Thyroid gland (tissue), 4 donors: ENCODE results near the gene RASA3. TPM values are rescaled to one million over a fixed set of nuclear protein-coding genes. Genes with fewer than 3 reads are reported as not detected.
A peak's percentile ranks its signal among the peaks of the same experiment; 100 is the strongest.

ENCODE experiments used
- DNase-seq, 2 donors: peaks; one replicate each; pipeline ENCODE4 v3.0.0-alpha.2; 2019
- H3K27ac ChIP-seq, 3 donors: fragments of 200-600 bp; sonication (generic); 1 replicate in 2 of 3; 2 replicates in 1 of 3; pipeline ENCODE4 v1.5.1; 2016 to 2019; ENCODE audit warnings: mild to moderate bottlenecking in 1 of 3, moderate library complexity in 1 of 3
- H3K27me3 ChIP-seq: fragments of 200-600 bp; sonication (generic); one replicate; pipeline ENCODE4 v1.5.1; 2019
- H3K36me3 ChIP-seq, 2 donors: fragments of 200-600 bp; sonication (generic); one replicate each; pipeline ENCODE4 v1.5.1; 2016 to 2019
- H3K4me1 ChIP-seq, 2 donors: fragments of 200-600 bp; sonication (generic); one replicate each; pipeline ENCODE4 v1.5.1; 2017 to 2019
- H3K4me3 ChIP-seq, 3 donors: fragments of 200-600 bp; sonication (generic); replicated peaks in 1 of 3; 1 replicate in 2 of 3; 2 replicates in 1 of 3; pipeline ENCODE4 v1.5.1; 2016; ENCODE audit warnings: mild to moderate bottlenecking in 1 of 3
- H3K9me3 ChIP-seq: fragments of 200-600 bp; sonication (generic); one replicate; pipeline ENCODE4 v1.5.1; 2017
- POLR2A ChIP-seq, 2 donors: fragments of 450-650 bp; IDR thresholded peaks; one replicate each; pipeline ENCODE4 v1.6.1; 2017; ENCODE audit warnings: antibody characterized with exemption in 2 of 2, mild to moderate bottlenecking in 2 of 2, moderate library complexity in 1 of 2
- WGBS, 2 donors: methylation state at CpG; one replicate each; pipeline ENCODE4 v1.1.5; 2017; 5-methylcytosine and 5-hydroxymethylcytosine counted together
- intact Hi-C: fragments of 100-400 bp; cut with DNase I; formaldehyde crosslinking; loops from one replicate; pipeline ENCODE4 v1.15.1; 2023
- total RNA-seq, 4 donors: library from RNA; depleted of rRNA; stranded (reverse); fragments of >200 nt; gene quantifications; one replicate each; pipeline ENCODE4 v1.2.3, GENCODE V29; 2016
- TF ChIP-seq, protein P1 (sequence below), 6 experiments: fragments of 200-600 bp in 3 of 6; fragments of 450-650 bp in 3 of 6; sonication (generic) in 3 of 6; IDR thresholded peaks; one replicate each; pipeline ENCODE4 v1.5.1; 2016 to 2019; ENCODE audit warnings: antibody characterized with exemption in 6 of 6, mild to moderate bottlenecking in 2 of 6, inconsistent platforms in 1 of 6, moderate library complexity in 1 of 6

The RASA3 gene
- total RNA-seq, 4 donors from 2014 or later, result 22.3 to 32.3 (median 25.5) TPM

DNA sequence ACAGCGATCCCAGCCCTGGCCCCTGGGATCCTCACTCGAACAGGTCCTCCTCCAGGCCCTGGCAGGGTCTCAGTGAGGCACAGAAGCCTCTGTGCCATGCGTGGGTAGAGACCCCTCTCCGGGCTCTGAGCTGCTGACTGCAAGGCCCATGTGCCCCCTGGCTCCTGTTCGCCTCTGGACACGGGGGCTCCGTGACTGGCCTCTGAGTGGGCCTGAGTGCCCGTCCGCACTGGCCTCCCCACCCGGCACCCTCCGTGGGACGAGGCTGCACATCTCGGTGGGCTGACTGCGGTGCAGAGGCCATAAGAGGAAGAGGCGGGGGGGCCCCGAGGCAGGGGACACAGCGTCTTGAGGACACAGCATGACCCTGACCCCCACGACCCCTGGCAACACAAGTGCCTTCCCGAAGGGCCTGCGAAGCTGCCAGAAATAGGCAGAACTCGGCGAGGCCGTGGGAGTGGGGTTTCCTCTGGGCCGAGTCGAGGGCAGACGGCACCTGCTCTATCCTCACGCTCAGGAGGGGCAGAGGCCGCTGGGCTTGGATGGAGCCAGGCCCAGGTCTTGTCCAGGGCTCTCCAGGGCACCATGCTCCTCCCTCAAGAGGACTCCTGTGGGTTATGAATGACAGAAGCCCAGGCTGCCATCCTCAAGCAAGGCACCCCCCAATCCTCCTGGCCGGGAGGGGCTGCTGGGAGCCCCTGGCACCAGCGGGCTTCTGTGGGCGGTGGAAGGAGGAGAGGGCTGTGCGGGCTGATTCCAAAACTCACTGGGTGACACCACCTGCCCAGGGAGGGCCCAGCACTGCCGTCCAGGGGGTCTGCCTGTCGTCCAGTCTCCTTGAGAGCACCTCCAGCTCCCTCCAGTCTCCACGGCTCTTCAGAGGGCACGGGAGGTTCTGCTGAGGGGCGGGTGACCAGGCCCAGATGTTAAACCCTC lies 52.6 kb downstream of the RASA3 start:
- no peaks in the 10 kb centered on the region for H3K36me3 ChIP-seq
- no peaks in the 10 kb centered on the region for H3K27me3 ChIP-seq
- 89 to 92% methylated on average over 28 to 29 of the region's 37 CpGs for WGBS, 2 donors
- H3K4me3 ChIP-seq, result no peak overlapping the region
- DNase-seq, result no peak
- H3K4me1 ChIP-seq, result peaks cover 9 to 13% of the 10 kb centered on the region in 2 donors
- no peak overlapping the region for H3K27ac ChIP-seq
- TF ChIP-seq, protein P1, sequence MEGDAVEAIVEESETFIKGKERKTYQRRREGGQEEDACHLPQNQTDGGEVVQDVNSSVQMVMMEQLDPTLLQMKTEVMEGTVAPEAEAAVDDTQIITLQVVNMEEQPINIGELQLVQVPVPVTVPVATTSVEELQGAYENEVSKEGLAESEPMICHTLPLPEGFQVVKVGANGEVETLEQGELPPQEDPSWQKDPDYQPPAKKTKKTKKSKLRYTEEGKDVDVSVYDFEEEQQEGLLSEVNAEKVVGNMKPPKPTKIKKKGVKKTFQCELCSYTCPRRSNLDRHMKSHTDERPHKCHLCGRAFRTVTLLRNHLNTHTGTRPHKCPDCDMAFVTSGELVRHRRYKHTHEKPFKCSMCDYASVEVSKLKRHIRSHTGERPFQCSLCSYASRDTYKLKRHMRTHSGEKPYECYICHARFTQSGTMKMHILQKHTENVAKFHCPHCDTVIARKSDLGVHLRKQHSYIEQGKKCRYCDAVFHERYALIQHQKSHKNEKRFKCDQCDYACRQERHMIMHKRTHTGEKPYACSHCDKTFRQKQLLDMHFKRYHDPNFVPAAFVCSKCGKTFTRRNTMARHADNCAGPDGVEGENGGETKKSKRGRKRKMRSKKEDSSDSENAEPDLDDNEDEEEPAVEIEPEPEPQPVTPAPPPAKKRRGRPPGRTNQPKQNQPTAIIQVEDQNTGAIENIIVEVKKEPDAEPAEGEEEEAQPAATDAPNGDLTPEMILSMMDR (IDR thresholded peaks at IDR 0.05), result no peak
- no peak for TF ChIP-seq POLR2A (IDR thresholded peaks at IDR 0.05)
- H3K9me3 ChIP-seq, result no peaks in the 10 kb centered on the region
- intact Hi-C loops, result no loop called here

DNA sequence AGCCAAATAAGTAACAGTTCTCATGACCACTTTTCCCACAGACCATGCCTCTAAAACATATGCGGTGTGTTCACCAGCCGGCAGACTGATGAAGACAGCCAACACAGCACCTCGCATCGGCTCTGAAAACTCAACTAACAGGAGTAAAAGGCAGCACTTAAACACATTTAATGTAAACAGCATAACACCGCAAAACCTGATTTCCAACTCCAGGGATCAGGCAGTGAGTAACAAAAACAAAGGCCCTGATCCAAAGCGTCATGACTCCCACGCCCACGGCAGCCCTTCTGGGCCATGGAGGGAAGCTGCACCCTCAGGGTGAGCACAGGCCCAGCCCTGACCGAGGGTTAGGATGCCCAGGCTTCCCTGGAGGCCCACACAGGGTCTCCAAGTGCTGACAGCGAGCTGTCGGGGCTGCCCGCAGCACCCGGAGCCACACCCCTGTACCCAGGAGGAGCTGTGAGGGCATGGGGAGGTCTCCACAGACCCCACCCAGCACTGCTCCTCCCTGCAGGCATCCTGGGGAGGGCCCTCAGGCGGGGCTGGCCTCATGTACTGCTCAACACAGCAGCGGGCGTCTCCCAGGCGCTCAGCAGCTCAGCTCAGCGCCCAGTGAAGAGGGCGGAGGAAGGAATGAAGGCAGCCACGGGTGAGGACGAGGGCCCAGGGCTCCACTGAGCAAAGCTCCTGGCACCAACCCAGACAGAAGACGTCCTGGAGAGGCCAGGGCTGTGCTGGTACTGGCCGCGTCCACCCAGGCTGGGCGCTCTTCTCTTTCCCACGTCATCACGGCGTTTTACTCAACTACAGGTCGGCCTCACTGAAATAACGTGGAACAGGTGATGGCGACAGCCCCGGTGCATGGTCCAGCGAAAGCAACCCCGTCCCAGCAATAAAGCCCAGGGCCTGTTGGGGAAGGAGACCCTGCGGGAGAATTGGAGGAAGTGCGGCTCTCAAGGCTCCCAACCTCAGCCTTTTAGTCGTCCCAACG lies 53.7 kb downstream of the RASA3 start:
- no peaks in the 10 kb centered on the region for H3K27me3 ChIP-seq
- peak overlapping the region in 2 of 3 donors; percentile 28 to 62 for H3K27ac ChIP-seq
- intact Hi-C loops, result no loop called here
- TF ChIP-seq, protein P1 (IDR thresholded peaks at IDR 0.05), result no peak
- TF ChIP-seq POLR2A (IDR thresholded peaks at IDR 0.05), result no peak
- H3K9me3 ChIP-seq, result no peaks in the 10 kb centered on the region
- peaks cover 9 to 13% of the 10 kb centered on the region in 2 donors for H3K4me1 ChIP-seq
- H3K4me3 ChIP-seq, result no peak overlapping the region
- no peaks in the 10 kb centered on the region for H3K36me3 ChIP-seq
- DNase-seq, result peak; percentile 70 to 73
- WGBS, 2 donors, result 69 to 77% methylated on average over 24 to 31 of the region's 38 CpGs

DNA sequence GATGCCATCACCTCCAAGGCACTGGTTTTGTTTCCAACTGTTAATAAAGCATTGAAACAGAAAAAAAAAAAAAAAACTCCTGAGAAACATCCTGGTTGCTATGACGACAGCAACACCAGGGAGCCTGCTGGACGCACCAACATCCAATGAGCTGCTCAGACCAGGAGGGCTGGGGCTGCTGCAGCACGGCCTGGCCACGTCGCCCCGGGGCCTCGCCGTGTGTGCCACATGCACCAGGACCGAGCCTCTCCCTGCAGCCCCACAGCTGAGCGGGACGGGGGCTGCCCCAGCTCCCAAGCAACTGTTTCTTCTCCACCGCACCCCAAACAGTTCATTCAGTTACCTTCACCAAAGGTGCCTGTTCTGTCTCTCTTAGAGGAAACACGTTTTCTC lies 54.5 kb downstream of the RASA3 start:
- no peak for TF ChIP-seq POLR2A (IDR thresholded peaks at IDR 0.05)
- TF ChIP-seq, protein P1 (IDR thresholded peaks at IDR 0.05), result no peak
- Histone ChIP-seq H3K9me3 (no peaks in the 10 kb centered on the region), H3K27ac (no peak overlapping the region), H3K36me3 (no peaks in the 10 kb centered on the region), H3K4me3 (no peak overlapping the region), H3K27me3 (no peaks in the 10 kb centered on the region), H3K4me1 (peaks cover 9 to 13% of the 10 kb centered on the region in 2 donors)
- no peak for DNase-seq
- 81 to 86% methylated on average over 13 of the region's 13 CpGs for WGBS, 2 donors
- intact Hi-C loops, result no loop called here

DNA sequence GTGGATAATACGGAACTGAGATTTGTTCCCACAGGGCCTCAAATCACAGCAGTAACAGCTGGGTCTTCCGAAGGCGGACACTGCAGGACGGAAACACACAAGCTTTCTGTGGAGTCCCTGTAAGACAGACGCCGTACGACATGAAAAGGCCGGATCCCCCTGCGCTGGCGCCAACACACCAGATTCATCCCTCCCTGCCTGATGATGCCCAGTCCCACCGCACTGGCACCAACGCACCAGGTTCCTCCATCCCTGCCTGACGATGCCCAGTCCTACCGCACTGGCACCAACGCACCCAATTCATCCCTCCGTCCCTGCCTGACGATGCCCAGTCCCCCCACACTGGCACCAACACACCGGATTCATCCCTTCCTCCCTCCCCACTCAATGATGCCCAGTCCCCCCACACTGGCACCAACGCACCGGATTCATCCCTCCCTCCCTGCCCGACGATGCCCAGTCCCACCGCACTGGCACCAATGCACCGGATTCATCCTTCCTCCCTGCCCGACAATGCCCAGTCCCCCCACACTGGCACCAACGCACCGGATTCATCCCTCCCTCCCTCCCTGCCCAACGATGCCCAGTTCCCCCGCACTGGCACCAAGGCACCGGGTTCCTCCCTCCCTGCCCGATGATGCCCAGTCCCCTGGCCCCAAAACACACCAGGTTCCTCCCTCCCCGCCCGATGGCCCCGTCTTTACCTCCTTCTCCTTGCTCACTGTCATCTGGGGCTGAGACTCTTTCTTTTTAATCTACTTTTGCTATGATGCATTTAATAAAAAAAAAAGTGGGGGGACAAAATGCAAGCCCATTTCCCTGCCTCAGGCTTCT lies 55.1 kb downstream of the RASA3 start:
- Histone ChIP-seq H3K4me1 (peaks cover 9 to 13% of the 10 kb centered on the region in 2 donors), H3K27ac (no peak overlapping the region), H3K9me3 (no peaks in the 10 kb centered on the region), H3K4me3 (no peak overlapping the region), H3K36me3 (no peaks in the 10 kb centered on the region), H3K27me3 (no peaks in the 10 kb centered on the region)
- TF ChIP-seq, protein P1 (IDR thresholded peaks at IDR 0.05), result no peak
- no peak for TF ChIP-seq POLR2A (IDR thresholded peaks at IDR 0.05)
- WGBS, 2 donors, result 92 to 93% methylated on average over 34 of the region's 34 CpGs
- no peak for DNase-seq
- intact Hi-C loops, result no loop called here
